K562 (cell line): ENCODE data around the gene PRRC2B. TPM values are rescaled to one million over a fixed set of nuclear protein-coding genes. Genes with fewer than 3 reads are reported as not detected.

ENCODE experiments used
- ARNT ChIP-seq, 2 experiments: fragments of 450-650 bp; IDR thresholded peaks; 2 replicates each; pipeline ENCODE4 v1.6.1; 2016; ENCODE audit warnings: mild to moderate bottlenecking in 1 of 2
- BRCA1 ChIP-seq, 2 experiments: fragments of 450-650 bp in 1 of 2; sonication (generic) in 1 of 2; formaldehyde crosslinking in 1 of 2; IDR thresholded peaks; 2 replicates each; pipeline versions ENCODE4 v1.5.0 to v1.6.1; 2017 to 2020; ENCODE audit warnings: mild to moderate bottlenecking in 1 of 2, missing genetic modification reagents in 1 of 2
- CHD1 ChIP-seq: fragments of 200-600 bp; sonication (generic); IDR thresholded peaks from one replicate; pipeline ENCODE4 v1.6.1; 2012; ENCODE audit warnings: mild to moderate bottlenecking, moderate library complexity, low read length, inconsistent platforms
- CHD2 ChIP-seq: IDR thresholded peaks from 2 replicates; pipeline ENCODE4 v1.6.1; 2011; ENCODE audit warnings: low read depth, low read length
- DIDO1 ChIP-seq: fragments of 450-650 bp; IDR thresholded peaks from 2 replicates; pipeline ENCODE4 v1.6.1; 2016; ENCODE audit warnings: low read depth, missing biosample characterization, missing genetic modification characterization
- DMBX1 ChIP-seq: fragments of 250-450 bp; sonication (Bioruptor Pico); IDR thresholded peaks from 2 replicates; pipeline ENCODE4 v1.8.0; 2022; ENCODE audit warnings: inconsistent platforms, mild to moderate bottlenecking, moderate library complexity, borderline replicate concordance
- EGR1 ChIP-seq: fragments of 450-650 bp; conservative IDR thresholded peaks from 2 replicates; pipeline ENCODE4 v1.6.1; 2017; ENCODE audit warnings: mild to moderate bottlenecking
- HNRNPLL ChIP-seq: fragments of 200-400 bp; formaldehyde crosslinking; IDR thresholded peaks from 2 replicates; pipeline ENCODE4 v1.6.1; 2017; ENCODE audit warnings: low read length, low read depth, mild to moderate bottlenecking; ENCODE audit not compliant: poor library complexity, severe bottlenecking
- KAT8 ChIP-seq: fragments of 450-650 bp; IDR thresholded peaks from 2 replicates; pipeline ENCODE4 v1.6.1; 2016; ENCODE audit warnings: low read depth, mild to moderate bottlenecking
- KLF10 ChIP-seq: fragments of 250-450 bp; sonication (Bioruptor Pico); IDR thresholded peaks from 2 replicates; pipeline ENCODE4 v1.6.1; 2021; ENCODE audit warnings: matching md5 sums
- MEF2A ChIP-seq: IDR thresholded peaks from 2 replicates; pipeline ENCODE4 v1.6.1; 2011; ENCODE audit warnings: low read depth, mild to moderate bottlenecking, low read length, moderate library complexity; ENCODE audit not compliant: control insufficient read depth
- MEF2D ChIP-seq: conservative IDR thresholded peaks from 2 replicates; pipeline ENCODE4 v1.6.1; 2016; ENCODE audit warnings: low read depth, missing genetic modification characterization, missing compliant biosample characterization
- MEIS2 ChIP-seq: fragments of 450-650 bp; IDR thresholded peaks from 2 replicates; pipeline ENCODE4 v1.6.1; 2014; ENCODE audit warnings: mild to moderate bottlenecking; ENCODE audit not compliant: partially characterized antibody
- PTRF ChIP-seq: fragments of 450-650 bp; IDR thresholded peaks from 2 replicates; pipeline ENCODE4 v1.6.1; 2016; ENCODE audit warnings: mild to moderate bottlenecking, missing genetic modification characterization, missing compliant biosample characterization
- RNF2 ChIP-seq: sonication (generic); IDR thresholded peaks from 2 replicates; pipeline ENCODE4 v1.6.1; 2016
- SIN3B ChIP-seq: fragments of 450-650 bp; IDR thresholded peaks from 2 replicates; pipeline ENCODE4 v1.6.1; 2017; ENCODE audit warnings: low read depth, mild to moderate bottlenecking, moderate library complexity
- SRSF9 ChIP-seq: fragments of 200-400 bp; formaldehyde crosslinking; IDR thresholded peaks from 2 replicates; pipeline ENCODE4 v1.6.1; 2017; ENCODE audit warnings: low read depth, low read length, borderline replicate concordance
- STAT5B ChIP-seq: fragments of 250-450 bp; sonication (Bioruptor Pico); IDR thresholded peaks from 2 replicates; pipeline ENCODE4 v1.8.0; 2021; ENCODE audit warnings: mild to moderate bottlenecking, inconsistent platforms
- TAF7 ChIP-seq: fragments of 450-650 bp; IDR thresholded peaks from 2 replicates; pipeline ENCODE4 v1.6.1; 2016; ENCODE audit warnings: missing genetic modification characterization, missing compliant biosample characterization
- TAF9B ChIP-seq: fragments of 450-650 bp; IDR thresholded peaks from 2 replicates; pipeline ENCODE4 v1.6.1; 2018; ENCODE audit warnings: mild to moderate bottlenecking; ENCODE audit not compliant: partially characterized antibody
- ZBTB17 ChIP-seq: fragments of 450-650 bp; formaldehyde crosslinking; IDR thresholded peaks from 2 replicates; pipeline ENCODE4 v1.4.0; 2020; ENCODE audit warnings: mild to moderate bottlenecking
- ZNF184 ChIP-seq: sonication (generic); formaldehyde crosslinking; IDR thresholded peaks from 2 replicates; pipeline ENCODE4 v1.5.0; 2020; ENCODE audit warnings: missing genetic modification reagents
- ZNF717 ChIP-seq: fragments of 250-450 bp; sonication (Bioruptor Pico); IDR thresholded peaks from 2 replicates; pipeline ENCODE4 v1.5.0; 2021
- ZNF780A ChIP-seq: fragments of 250-450 bp; sonication (Bioruptor Pico); IDR thresholded peaks from 2 replicates; pipeline ENCODE4 v1.5.0; 2021; ENCODE audit warnings: mild to moderate bottlenecking
- polyA plus RNA-seq, 8 experiments: library from polyadenylated mRNA; depleted of rRNA in 4 of 8; stranded (reverse) in 5 of 8; unstranded in 3 of 8; fragments of >200 nt; fragmentation: Nextera tagmentation in 2 of 8; fragmentation: Illumina TruSeq in 1 of 8; extraction: Ambion mirVana in 2 of 8; extraction: Trizol in 1 of 8; gene quantifications; 2 replicates each; pipeline versions ENCODE4 v1.2.1 to v1.2.3, GENCODE V29; 2011 to 2014; ENCODE audit warnings: inconsistent platforms in 1 of 8, missing spikeins in 1 of 8
- total RNA-seq, 7 experiments: library from RNA; depleted of rRNA in 6 of 7; stranded (reverse); fragments of >200 nt in 6 of 7; fragmentation: Illumina TruSeq in 2 of 7; extraction: Trizol in 2 of 7; gene quantifications; 2 replicates each; pipeline versions ENCODE4 v1.2.1 to v1.2.3, GENCODE V29; 2011 to 2021; ENCODE audit warnings: low replicate concordance in 1 of 7
- TF ChIP-seq, protein P1 (sequence below): fragments of 250-450 bp; sonication (Bioruptor Pico); IDR thresholded peaks from 2 replicates; pipeline ENCODE4 v1.5.0; 2021
- TF ChIP-seq, protein P2 (sequence below): fragments of 150-350 bp; IDR thresholded peaks from 2 replicates; pipeline ENCODE4 v1.6.1; 2014; ENCODE audit warnings: low read depth, mild to moderate bottlenecking, low read length, borderline replicate concordance
- TF ChIP-seq, protein P3 (sequence below): sonication (generic); IDR thresholded peaks from 2 replicates; pipeline ENCODE4 v1.6.1; 2016

PRRC2B gene
- total and polyA plus RNA-seq, 9 of the 15 experiments (the other 6 are each of a cell fraction or from before 2014, with no cell fraction given): 0.34 to 125 (median 30.9) TPM

DNA sequence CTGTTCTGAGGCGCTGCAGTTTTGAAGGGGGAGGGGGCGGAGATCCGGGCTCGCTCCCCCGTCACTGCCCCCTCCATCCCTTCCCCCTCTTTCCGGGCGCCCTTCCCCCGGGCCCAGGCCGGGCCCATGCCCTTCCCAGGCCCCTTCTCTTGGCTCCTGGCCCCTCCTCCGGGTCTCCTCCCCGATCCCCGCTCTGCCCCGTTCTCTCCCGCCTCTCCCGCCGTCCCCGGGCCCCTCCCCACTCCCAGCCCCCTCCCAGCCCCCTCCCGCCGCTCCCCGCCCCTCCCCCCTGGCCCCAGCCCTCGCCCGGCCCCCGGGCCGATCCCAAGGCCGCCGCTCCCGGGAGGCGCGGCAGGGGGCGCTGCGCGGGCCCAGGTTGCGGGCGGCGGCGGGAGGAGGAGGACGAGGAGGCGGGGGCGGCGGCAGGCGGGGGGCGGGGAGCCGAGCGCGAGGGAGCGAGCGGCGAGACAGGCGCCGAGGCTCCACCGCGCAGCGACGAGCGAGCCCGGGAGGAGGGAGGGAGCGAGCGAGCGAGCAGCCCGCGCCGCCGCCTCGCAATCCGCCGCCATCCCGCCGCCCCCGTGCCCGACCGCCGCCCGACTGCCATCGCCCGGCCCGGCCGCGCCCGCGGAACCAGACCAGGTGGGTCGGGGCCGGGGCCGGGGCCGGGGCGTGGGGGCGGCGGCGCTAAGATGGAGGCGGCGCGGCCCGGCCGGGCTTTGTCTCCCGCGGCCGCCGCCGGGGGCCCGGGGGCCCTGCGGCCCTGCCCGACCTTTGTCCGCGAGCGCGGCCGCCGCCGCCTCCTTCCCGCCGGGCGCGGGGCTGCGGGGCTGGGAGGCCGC, at the start of gene PRRC2B (continued):
- TF ChIP-seq, protein P1, sequence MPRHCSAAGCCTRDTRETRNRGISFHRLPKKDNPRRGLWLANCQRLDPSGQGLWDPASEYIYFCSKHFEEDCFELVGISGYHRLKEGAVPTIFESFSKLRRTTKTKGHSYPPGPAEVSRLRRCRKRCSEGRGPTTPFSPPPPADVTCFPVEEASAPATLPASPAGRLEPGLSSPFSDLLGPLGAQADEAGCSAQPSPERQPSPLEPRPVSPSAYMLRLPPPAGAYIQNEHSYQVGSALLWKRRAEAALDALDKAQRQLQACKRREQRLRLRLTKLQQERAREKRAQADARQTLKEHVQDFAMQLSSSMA (CRISPR knock-in tag): no peak
- TF ChIP-seq KAT8: no peak
- no peak for TF ChIP-seq PTRF
- no peak for TF ChIP-seq SIN3B
- TF ChIP-seq EGR1: peak; percentile 77
- TF ChIP-seq TAF7: no peak
- TF ChIP-seq DMBX1 (CRISPR knock-in tag): no peak
- TF ChIP-seq HNRNPLL: no peak
- TF ChIP-seq ZNF184 (CRISPR knock-in tag): no peak
- TF ChIP-seq BRCA1 (IDR thresholded peaks at IDR 0.05): no peak
- TF ChIP-seq BRCA1 (CRISPR knock-in tag; IDR thresholded peaks at IDR 0.05): no peak
- no peak for TF ChIP-seq ZNF717
- no peak for TF ChIP-seq RNF2
- TF ChIP-seq DIDO1: no peak
- TF ChIP-seq, protein P2, sequence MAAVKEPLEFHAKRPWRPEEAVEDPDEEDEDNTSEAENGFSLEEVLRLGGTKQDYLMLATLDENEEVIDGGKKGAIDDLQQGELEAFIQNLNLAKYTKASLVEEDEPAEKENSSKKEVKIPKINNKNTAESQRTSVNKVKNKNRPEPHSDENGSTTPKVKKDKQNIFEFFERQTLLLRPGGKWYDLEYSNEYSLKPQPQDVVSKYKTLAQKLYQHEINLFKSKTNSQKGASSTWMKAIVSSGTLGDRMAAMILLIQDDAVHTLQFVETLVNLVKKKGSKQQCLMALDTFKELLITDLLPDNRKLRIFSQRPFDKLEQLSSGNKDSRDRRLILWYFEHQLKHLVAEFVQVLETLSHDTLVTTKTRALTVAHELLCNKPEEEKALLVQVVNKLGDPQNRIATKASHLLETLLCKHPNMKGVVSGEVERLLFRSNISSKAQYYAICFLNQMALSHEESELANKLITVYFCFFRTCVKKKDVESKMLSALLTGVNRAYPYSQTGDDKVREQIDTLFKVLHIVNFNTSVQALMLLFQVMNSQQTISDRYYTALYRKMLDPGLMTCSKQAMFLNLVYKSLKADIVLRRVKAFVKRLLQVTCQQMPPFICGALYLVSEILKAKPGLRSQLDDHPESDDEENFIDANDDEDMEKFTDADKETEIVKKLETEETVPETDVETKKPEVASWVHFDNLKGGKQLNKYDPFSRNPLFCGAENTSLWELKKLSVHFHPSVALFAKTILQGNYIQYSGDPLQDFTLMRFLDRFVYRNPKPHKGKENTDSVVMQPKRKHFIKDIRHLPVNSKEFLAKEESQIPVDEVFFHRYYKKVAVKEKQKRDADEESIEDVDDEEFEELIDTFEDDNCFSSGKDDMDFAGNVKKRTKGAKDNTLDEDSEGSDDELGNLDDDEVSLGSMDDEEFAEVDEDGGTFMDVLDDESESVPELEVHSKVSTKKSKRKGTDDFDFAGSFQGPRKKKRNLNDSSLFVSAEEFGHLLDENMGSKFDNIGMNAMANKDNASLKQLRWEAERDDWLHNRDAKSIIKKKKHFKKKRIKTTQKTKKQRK: no peak
- no peak for TF ChIP-seq ZBTB17
- TF ChIP-seq STAT5B (CRISPR knock-in tag): no peak
- TF ChIP-seq CHD1: no peak
- TF ChIP-seq TAF9B: no peak
- no peak for TF ChIP-seq MEF2D (tag)
- no peak for TF ChIP-seq MEF2A
- no peak for TF ChIP-seq SRSF9
- TF ChIP-seq, protein P3, sequence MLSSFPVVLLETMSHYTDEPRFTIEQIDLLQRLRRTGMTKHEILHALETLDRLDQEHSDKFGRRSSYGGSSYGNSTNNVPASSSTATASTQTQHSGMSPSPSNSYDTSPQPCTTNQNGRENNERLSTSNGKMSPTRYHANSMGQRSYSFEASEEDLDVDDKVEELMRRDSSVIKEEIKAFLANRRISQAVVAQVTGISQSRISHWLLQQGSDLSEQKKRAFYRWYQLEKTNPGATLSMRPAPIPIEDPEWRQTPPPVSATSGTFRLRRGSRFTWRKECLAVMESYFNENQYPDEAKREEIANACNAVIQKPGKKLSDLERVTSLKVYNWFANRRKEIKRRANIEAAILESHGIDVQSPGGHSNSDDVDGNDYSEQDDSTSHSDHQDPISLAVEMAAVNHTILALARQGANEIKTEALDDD: no peak
- no peak for TF ChIP-seq ZNF780A (CRISPR knock-in tag)
- no peak for TF ChIP-seq ARNT (IDR thresholded peaks at IDR 0.05)
- TF ChIP-seq KLF10 (CRISPR knock-in tag): no peak
- no peak for TF ChIP-seq MEIS2
- TF ChIP-seq CHD2: peak; percentile 38; the same call in 1 of the 2 replicates
